Activated CD8-positive, alpha-beta memory T cell treated with anti-CD3 and anti-CD28 coated beads, Interleukin-2, amount 50 U/mL, for 1 hour (primary cell): ENCODE results near the gene PRRX2.
"Not testable (repeated sequence)": the region's sequence is repeated elsewhere in the genome, so short reads cannot be mapped to it uniquely, and the experiment has no call there.

Source experiments
- DNase-seq: peaks from one replicate; pipeline ENCODE4 v3.0.0-alpha.2; 2020; ENCODE audit errors: extremely low read depth

The PRRX2 gene

DNA sequence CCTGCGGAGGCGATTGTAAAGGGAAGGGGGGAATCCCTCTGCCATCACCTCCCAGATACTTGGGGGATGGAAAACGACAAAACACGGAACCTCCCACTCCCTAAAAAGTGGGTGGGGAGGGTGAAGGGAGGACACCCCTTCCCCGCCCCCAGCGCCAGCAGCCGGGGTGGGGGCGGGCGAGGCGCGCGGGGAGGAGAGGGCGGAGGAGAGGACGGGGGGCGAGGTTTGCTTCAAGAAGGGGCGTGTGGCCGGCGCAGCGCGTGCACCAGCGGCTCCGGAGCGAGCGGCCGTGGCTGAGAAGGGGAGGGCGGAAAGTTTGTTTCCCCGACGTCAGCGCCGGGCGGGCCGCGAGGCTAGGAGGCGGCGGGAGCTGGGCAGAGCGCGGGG is at the start of gene PRRX2:
TSS of gene PRRX2 (plus strand) at position 259 of the 387 bp plus-strand sequence. CDS start 221 bp downstream, outside the sequence.
- DNase-seq = no peak

DNA sequence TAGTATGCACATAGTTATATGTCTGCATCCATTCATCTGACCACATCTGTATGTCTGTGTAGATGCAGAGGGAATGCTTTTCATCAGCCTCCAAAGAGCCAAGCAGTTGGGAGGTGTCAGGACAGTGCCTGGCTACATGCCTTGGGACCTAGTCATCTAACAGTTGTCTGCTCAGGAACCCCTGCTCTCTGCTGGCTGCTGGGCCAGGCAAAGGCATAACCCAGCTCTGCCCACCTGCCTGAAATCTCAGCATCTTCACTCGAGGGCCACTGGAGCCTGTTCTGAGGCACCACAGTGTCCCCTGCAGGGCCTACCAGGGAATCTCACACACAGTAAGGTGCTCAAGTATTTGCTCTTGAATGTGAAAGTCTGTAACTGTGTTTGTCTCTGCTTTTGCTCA is 48.3 kb upstream of the PRRX2 start:
- no peak for DNase-seq

DNA sequence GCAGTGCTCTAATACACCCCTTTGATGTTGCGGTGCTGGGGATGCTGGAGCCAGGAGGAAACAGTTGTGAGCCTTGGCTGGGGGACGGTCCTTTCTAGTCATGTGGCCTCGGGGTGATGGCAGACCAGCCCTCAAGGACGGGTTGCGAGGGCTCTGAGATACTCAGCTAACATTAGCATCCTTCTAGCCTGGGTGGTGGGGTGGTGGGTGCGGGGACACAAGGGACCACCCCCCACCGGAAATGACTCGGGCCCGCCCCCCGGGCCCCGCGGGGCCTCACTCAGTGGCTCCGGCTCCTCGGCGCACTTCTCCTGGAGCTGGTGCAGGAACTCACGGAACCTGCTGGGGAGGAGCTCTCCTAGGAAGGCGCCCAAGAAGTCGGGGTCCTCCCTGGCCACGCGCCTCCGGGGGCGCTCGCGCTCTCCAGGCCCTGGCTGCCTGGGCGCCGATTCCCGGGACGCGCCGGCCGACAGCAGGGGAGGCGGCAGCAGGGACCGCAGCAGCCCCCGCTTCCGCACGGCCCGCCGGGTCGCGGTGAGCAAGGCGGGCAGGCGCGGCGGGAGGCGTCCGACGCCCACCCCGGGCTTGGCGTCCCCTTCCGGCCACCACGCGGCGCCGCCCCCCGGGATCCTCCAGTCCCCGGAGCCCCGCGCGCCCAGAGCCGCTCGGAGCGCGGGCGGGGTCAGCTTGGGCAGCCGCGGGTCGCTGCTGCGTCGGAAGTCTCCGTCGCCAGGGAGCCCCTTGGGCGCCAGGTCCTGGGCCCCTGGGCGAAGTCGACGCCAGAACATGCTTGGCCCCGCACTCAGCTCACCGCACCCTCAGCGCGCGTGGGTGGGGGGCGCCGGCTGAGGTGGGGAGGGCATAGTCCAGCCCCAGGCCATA is 45.4 kb upstream of the PRRX2 start:
- DNase-seq = no peak

DNA sequence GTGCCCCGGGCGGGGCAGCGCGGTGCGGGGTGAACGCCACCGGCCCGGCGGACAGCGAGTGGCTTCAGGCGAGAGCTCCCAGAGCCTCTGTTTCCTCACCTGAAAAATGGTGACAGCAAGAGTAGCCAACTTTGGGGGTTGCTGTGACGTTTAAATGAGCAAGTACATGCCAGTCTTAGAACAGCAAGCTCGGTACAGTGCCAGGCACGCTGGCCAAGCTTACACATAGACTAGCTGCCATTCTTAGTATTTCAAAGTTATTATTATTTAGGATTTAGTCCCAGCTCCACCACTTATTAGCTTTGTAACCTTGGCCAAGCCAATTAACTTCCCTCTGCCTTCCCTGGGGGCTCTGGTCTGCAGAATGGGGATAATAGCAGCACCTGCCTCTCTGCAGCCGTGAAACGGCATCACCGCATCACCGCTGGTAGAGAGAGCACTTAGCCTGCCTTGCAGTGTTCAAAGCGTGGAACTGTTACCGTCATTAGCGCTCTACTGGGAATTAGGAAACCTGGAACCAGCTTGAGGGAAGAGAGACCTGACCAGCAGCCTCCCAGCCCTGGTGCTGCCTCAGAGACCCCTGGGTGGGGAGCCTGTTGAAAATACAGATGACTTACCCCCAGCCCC is 44.7 kb upstream of the PRRX2 start, which contains the start of gene C9orf50:
TSS of gene C9orf50 (minus strand) at position 433 of the 627 bp plus-strand sequence. CDS start 527 bp downstream, outside the sequence.
- DNase-seq = no peak

DNA sequence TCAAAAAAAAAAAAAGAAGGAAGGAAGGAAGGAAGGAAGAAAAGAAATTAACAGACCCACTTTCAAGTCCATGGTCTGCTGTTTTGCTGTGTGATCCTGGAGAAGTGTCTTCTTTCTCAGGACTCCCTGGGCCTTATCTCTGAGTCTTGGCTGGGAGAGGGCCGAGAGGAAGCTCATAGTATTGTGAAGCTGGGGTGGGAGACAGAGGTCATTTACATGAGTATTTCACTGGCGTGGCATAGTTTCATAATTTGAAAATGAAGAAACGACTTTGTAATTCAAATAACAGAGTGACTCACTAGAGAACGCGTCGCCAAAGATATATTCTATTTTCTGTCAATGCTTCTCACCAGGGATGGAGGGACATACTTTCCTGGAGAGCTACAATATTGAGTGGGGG is 42.1 kb upstream of the PRRX2 start:
- no peak for DNase-seq

DNA sequence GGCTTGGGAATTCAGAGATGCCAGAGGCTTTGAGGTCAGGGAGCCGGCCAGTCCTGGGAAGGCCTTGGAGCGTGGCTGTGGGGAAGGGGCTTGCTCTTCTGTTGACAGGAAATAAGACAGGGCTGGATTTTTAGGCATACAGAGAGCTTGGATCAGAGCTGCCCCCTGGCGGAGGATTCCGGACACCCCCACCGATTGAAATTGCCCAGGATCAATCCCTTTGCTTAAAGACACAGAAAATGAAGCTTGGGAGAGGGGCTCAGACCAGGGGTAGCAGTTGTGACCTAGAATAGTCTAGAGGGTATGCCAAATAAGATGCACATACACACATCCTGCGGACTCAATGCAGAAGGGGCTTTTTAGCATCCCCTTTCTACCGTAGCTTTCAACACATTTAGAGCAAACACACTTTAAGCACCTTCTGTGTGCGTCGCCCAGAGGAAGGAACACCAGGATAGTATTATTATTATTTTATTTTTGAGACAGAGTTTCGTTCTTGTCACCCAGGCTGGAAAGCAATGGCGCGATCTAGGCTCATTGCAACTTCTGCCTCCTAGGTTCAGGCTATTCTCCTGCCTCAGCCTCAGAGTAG is 41.2 kb upstream of the PRRX2 start:
- no peak for DNase-seq

DNA sequence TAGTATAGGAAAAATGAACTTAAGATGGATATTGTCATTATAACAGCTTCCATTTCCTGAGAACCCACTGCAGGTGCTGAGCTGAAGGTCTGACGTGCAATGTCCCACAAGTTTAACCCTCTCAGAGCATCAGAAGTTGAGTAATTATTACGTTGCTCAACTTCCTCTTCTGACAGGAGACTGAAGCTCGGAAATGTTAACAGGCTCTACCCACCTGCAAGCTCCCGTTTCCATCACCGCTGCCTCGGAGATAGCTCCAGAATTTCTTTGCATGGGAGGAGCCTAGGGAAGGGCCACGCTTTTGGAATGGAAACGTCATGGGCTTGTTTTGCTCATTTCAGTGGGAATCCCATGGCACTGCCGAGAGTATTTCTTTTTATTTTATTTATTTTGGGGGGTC is 40.5 kb upstream of the PRRX2 start:
- no peak for DNase-seq

DNA sequence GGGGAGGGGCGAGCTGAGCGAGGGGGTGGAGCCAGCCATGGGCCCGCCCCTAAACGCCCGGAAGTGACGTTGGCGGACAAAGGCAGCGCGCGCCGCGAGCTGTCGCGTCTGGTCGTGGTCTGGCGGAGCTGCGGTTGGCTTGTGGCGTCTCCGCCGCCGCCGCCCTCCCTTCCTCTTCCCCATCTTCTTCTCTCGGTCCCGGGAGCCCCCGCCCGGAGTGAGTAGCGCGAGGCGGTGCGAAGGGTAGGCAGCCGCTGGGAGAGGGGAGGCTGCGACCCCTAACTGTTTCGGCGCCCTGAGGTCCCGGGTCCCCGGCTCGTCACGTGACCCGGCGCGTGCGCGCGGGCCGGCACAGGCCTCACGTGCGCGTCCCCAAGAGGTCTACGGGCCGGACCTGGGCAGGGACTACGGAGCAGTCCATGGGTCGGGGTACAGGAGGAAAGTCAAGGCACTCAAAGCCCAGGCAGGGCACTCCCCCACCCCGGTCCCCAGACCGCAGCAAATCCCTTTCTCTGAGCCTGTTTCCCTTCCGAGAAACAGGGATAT is 39.3 kb upstream of the PRRX2 start, which contains the start of gene NTMT1:
TSS of gene NTMT1 (plus strand) at position 85 of the 546 bp plus-strand sequence. CDS start 6,541 bp downstream, outside the sequence.
- DNase-seq = peak; percentile 75

DNA sequence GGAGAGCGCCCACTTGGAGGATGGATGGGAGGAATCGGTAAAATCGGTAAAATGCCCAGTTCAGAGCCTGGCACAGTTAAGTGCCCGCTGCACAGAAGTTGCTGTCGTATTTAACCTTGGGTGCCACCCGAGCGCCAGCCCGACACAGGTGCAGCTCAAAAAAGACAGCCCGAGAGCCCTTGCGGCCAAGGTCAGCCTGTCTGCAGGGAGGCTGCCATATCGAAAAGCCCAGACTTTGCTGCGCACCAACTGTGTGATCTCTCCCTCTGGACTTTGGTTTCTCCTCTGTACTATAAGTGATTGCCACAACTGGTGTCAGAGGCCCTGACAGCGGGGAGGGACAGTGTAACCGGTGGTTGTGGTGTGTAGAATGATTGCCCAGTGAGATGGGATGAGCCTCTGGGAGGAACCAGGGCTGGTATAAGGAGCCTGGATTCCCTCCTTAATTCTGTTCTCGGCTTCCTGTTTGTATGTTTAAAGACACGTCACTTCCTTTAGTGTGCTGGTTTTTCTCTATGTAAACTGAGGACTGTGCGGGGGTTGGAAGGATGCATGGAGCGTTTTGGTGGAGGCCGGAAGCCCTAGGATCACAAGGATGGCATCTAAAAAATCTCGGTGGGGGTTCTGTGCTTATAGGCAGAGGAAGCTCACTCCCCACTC is 38.7 kb upstream of the PRRX2 start:
- DNase-seq = no peak

DNA sequence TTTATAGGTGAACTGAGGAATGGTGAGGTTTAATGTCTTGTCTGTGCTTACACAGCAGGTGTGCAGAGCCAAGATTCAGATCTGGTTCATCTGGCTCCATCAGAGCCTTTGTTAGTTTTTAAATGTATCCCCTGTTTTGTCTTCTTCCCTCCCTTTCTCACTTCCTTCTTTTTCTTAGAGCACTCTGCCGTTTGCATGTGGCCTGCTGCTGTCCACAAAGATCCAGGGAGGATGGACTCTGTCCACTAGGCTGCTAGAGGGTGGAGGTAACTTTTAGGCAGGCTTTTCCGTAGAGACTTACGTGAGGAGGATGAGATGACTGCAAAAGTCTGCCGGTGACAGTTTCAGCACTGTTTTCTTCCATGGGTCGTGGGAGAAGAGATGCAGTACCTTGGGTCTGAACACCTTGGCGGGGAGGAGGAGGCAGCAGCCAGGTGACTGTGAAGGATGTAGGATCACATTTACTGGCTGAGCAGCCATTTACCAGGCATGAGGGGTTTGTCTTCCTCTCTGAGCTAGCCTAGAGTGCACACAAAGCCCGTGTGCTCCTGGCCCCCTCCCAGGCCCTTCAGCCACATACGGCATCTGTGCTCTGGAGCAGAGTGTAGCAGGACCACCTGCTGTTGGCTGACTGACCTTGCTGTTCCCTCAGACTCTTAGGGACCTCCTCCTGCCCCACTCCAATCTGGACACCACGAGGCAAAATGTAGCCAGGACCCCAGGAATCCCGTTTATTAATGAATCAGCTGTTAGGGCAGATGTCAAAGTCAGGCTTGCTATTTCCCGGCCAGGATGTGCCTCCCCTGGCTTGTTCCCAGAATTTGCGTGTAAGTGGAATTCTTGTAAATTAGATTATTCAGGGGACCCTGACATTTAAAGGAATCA is 37.6 kb upstream of the PRRX2 start:
- no peak for DNase-seq

DNA sequence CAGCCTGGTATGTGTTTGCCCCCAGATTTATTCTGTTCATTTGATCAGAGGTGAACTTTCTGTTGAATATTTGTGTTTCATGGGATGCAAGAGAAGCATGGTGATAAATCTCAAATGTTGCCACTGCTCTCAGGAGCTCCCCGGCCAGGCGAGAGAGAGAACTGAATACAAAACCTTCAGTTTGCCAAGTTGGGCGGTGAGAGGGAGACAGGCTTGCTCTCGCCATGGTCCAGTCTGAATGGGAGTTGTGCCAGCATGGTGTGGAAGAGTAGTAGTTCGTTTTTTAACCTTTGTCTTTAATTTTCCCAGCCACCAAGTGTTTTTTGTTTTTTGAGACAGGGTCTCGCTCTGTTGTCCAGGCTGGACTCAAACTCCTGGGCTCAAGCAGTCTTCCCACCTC is 36.7 kb upstream of the PRRX2 start:
- DNase-seq = no peak

DNA sequence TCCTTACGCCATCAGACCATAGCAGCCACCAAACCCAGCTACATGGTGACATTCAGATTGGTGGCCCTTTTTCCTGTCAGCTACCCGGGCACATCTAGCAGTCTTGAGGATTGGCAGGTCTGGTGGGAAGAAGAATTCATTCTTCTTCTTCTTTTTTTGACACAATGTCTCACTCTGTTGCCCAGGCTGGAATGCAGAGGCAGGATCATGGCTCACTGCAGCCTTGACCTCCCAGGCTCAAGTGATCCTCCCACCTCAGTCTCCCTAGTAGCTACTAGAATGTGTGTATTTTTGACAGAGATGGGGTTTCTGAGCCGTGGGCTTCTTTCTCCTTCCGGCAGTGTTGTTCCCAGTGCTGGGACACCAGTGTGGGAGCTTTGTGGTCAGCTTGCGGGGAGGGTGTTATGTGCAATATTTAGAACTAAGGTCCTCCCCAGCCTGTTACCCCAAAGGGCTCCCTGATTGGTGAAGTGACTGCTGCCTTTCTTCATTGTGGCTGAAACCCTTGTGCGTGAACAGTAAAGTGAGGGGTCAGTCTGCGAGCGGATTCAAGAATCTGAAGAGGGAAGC is 36.1 kb upstream of the PRRX2 start:
- DNase-seq = no peak

DNA sequence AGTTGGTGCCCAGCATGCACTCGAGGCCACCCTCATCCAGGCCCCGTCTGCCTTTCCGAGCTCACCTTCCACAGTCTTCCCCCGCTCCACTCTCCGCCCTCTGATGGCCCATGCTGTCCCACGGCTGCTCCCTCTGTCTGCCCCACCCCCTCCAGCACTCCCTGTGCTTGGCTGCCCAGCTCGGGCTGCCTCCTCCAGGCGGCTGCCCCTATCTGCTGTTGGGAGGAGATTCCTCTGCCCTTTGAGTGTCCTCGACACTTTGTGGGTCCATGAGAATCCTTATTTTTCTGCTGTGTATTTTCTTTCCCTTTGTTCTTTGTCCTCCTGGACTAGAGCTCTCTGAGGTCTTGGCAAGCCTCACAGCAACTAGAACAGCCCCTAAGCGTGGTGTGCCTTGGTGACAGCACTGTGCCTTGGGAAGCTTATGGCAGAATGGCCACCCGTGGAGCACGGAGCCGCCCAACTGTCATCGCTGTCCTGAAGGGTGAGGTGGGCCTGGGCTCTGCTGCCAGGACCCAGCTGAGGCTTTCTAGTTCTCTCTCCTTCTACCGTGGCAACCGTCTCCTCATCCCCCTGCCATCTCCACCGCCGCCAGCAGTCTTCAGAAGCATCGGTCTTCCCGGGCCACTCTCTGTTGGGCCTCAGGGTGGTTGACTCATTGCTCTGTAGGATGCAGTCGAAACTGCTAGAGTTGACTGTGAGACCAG is 34.3 kb upstream of the PRRX2 start:
- no peak for DNase-seq

DNA sequence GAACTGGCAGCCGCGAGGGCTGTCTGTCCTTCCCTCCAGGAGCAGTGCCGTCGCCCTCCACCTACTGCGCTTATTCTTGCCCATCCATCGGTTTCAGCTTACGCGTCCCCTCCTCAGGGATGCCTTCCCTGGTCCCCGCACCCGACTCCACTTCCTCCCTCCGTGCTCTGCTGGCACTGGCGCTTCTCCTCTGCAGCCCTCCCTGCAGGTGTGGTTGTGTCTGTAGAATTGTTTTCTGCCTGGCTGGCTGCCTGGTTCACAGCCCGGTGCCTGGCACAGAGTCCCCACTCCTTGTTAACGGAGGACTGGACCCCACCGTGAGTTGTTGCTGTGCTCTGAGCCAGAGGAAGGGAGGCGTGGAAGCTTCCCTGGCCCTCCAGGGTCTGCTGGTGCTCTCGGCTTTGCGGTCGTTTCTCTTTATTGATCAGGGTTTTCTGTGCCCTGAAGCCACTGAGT is 33.7 kb upstream of the PRRX2 start:
- no peak for DNase-seq

DNA sequence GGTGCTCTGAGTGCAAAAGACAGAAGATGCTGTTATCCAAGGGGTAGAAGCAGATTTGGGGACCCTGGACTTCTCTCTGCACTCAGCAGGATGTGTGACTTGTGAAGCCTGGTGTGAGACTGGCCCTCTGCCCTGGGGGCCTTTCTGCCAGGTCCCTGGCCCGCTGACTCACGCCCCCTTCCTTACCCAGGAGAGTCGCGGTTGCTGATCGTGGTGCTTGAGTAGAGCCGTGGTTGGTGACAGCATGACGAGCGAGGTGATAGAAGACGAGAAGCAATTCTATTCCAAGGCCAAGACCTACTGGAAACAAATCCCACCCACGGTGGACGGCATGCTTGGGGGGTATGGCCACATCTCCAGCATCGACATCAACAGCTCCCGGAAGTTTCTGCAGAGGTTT is 33.0 kb upstream of the PRRX2 start:
- no peak for DNase-seq

DNA sequence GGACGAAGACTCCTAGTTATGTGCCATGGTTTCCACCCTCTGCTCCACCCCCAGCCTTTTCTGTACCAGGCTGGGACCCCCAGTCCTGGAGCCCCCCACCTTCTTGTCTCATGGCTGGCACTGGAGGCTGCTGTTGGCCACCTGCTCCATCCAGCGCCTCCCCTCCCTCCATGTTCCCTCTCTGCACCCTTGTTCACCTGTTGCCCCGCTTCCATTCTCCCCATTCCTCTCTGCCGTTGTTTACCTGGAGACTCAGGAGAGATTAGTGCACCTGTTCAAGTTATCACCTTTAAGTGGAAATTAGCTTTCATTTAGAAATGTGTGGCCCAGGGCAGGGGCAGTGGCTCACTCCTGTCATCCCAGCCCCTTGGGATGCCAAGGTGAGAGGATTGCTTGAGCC is 32.2 kb upstream of the PRRX2 start:
- no peak for DNase-seq

DNA sequence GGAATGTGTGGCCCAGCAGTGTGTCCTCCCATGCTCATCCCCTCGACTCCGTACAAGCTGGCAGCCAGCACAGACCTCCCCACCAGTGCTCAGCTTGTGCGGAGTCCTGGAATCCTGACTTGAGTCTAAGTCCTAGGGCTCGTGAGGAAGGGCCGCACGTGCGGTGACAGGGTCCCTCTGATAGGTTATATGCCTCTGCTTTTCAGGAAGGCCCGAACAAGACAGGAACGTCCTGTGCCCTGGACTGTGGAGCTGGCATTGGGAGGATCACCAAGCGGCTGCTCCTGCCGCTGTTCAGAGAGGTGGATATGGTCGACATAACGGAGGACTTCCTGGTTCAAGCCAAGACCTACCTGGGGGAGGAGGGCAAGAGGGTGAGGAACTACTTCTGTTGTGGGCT is 31.6 kb upstream of the PRRX2 start:
- DNase-seq = no peak

DNA sequence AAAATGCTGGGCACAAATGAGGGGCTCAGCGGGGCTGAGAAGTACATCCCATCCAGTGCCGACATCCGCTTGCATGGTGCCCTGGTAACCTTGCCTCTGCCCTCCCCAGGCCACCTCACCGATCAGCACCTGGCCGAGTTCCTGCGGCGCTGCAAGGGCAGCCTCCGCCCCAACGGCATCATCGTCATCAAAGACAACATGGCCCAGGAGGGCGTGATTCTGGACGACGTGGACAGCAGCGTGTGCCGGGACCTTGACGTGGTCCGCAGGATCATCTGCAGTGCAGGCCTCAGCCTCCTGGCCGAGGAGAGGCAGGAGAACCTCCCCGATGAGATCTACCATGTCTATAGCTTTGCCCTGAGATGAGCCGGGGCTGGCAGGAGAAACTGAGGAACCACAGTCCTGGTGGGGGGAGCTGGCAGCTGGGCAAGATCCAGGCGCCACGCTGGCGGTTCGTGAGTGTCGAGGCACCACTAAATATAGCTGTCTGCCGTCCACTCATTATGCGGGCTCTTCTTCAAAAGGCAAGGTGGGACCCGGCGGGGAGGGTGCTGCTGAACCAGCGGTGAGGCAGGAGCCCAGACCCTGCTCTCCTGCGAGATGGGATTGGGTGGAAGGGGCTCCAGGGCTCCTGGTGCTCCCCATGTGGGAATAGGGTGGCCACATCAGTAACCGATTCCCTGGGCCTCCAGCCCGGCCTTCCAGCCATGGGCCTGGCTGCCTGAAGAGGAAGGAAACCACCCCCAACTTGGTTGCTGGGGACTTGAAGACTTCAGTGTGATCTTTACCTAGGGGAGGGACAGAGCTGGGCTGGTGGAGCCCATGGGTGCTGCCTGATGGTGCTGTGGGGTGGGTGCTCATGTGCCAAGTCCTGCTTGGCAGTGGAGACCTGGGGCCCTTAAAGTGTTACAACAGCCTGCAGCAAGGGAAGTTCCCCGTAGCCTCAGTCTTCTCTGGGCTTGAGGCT is 30.1 kb upstream of the PRRX2 start:
- no peak for DNase-seq

DNA sequence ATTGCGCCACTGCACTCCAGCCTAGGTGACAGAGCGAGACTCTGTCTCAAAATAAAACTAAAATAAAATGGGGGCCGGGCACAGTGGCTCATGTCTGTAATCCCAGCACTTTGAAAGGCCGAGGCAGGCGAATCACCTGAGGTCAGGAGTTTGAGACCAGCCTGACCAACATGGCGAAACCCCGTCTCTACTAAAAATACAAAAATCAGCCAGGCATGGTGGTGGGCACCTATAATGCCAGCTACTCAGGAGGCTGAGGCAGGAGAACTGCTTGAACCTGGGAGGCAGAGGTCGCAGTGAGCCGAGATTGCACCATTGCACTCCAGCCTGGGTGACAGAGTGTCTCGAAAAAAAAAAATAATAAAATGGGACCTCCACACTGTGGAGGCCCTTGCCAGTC is 29.1 kb upstream of the PRRX2 start:
- not testable (repeated sequence) for DNase-seq
